Measurements from ENCODE around the gene NANS. TPM values are rescaled to one million over a fixed set of nuclear protein-coding genes. Genes with fewer than 3 reads are reported as not detected.

Gene NANS
- total and polyA plus RNA-seq, 2 of the 13 experiments (the other 11 are each of a cell fraction or from before 2014, with no cell fraction given), result 86.9 to 203 TPM

DNA sequence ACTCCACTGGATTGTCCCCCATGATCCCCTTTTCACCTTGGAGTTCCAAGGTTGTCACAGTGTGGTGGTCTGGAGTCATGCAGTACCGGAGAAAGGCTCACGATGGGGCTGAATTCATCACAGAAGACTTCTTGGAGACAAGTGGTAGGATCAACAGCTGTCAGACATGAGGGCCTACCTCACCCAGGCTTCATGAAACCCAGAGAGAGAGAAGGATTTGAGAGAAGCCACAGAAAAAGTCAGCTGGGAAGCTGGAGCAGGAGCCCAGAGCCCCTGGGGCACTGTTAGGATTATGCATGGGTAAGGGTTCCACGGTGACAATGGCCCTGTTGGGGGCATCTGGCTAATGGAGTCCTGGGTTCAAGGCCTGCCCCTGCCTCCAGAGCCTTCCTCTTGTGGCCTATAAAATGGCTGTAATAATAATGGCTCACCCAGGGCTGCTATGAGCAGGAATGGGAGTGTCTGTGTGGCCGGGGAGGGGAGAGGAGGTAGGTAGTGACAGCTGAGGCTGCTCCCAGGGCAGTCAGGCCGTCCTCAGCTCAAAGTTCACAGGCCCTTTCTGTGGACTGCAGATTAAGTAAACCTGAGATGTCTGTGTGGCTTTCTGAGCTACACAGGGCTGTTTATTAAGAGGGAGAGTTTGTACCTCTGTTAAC, 61.6 kb downstream of the NANS start (continued):
- TF ChIP-seq ZNF567 (CRISPR knock-in tag; IDR thresholded peaks at IDR 0.05; ENCODE audit: borderline replicate concordance), result no peak
- TF ChIP-seq IRF2 (CRISPR knock-in tag; IDR thresholded peaks at IDR 0.05), result no peak
- no peak for TF ChIP-seq ZNF580 (CRISPR knock-in tag; IDR thresholded peaks at IDR 0.05; ENCODE audit: borderline replicate concordance, low read depth)
- TF ChIP-seq, protein P1, sequence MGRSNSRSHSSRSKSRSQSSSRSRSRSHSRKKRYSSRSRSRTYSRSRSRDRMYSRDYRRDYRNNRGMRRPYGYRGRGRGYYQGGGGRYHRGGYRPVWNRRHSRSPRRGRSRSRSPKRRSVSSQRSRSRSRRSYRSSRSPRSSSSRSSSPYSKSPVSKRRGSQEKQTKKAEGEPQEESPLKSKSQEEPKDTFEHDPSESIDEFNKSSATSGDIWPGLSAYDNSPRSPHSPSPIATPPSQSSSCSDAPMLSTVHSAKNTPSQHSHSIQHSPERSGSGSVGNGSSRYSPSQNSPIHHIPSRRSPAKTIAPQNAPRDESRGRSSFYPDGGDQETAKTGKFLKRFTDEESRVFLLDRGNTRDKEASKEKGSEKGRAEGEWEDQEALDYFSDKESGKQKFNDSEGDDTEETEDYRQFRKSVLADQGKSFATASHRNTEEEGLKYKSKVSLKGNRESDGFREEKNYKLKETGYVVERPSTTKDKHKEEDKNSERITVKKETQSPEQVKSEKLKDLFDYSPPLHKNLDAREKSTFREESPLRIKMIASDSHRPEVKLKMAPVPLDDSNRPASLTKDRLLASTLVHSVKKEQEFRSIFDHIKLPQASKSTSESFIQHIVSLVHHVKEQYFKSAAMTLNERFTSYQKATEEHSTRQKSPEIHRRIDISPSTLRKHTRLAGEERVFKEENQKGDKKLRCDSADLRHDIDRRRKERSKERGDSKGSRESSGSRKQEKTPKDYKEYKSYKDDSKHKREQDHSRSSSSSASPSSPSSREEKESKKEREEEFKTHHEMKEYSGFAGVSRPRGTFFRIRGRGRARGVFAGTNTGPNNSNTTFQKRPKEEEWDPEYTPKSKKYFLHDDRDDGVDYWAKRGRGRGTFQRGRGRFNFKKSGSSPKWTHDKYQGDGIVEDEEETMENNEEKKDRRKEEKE (IDR thresholded peaks at IDR 0.05), result no peak
- TF ChIP-seq, protein P2, sequence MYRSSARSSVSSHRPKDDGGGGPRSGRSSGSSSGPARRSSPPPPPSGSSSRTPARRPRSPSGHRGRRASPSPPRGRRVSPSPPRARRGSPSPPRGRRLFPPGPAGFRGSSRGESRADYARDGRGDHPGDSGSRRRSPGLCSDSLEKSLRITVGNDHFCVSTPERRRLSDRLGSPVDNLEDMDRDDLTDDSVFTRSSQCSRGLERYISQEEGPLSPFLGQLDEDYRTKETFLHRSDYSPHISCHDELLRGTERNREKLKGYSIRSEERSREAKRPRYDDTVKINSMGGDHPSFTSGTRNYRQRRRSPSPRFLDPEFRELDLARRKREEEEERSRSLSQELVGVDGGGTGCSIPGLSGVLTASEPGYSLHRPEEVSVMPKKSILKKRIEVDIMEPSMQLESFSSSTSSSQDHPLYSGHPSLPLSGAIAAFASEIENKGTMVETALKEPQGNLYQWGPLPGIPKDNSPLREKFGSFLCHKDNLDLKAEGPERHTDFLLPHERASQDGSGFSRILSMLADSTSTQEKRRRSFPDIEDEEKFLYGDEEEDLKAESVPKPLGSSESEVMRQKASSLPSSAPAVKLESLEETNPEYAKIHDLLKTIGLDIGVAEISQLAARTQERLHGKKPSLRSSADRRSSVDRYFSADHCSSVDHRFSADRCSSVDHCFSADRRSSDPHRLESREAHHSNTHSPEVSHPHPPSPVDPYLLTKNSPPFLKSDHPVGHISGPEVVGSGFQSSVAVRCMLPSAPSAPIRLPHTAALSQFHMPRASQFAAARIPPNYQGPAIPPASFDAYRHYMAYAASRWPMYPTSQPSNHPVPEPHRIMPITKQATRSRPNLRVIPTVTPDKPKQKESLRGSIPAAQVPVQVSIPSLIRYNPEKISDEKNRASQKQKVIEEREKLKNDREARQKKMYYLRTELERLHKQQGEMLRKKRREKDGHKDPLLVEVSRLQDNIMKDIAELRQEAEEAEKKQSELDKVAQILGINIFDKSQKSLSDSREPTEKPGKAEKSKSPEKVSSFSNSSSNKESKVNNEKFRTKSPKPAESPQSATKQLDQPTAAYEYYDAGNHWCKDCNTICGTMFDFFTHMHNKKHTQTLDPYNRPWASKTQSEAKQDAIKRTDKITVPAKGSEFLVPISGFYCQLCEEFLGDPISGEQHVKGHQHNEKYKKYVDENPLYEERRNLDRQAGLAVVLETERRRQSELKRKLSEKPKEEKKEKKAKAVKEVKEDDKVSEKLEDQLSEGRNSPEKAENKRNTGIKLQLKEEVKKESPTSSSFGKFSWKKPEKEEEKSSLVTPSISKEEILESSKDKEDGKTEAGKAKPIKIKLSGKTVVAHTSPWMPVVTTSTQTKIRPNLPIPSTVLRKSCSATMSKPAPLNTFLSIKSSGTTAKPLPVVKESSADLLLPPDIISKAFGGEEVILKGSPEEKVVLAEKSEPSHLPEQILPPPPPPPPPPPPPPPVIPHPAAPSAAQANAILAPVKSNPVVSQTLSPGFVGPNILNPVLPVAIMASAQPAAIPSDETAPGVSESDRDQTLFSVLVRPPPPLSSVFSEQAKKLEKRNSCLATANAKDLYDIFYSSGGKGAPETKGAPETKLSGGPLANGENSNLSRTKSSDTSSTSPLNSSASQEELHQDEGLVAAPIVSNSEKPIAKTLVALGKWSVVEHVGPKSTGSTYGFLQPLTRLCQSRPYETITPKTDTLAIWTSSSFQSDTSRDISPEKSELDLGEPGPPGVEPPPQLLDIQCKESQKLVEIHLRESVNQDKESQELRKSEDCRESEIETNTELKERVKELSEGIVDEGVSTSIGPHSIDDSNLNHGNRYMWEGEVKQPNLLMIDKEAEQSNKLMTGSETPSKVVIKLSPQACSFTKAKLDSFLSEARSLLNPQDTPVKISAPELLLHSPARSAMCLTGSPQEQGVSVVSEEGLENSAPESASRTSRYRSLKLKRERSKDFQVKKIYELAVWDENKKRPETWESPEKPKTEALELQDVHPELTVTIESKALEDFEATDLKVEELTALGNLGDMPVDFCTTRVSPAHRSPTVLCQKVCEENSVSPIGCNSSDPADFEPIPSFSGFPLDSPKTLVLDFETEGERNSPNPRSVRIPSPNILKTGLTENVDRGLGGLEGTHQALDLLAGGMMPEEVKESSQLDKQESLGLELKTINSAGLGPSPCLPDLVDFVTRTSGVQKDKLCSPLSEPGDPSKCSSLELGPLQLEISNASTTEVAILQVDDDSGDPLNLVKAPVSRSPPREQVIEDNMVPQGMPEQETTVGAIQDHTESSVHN (CRISPR knock-in tag; IDR thresholded peaks at IDR 0.05), result no peak
- TF ChIP-seq SCMH1 (CRISPR knock-in tag; IDR thresholded peaks at IDR 0.05; ENCODE audit: borderline replicate concordance), result no peak
- no peak for TF ChIP-seq TCF12 (IDR thresholded peaks at IDR 0.05)
- no peak for TF ChIP-seq TCF12 (CRISPR knock-in tag; IDR thresholded peaks at IDR 0.05)
- TF ChIP-seq ZNF432 (CRISPR knock-in tag; IDR thresholded peaks at IDR 0.05; ENCODE audit: borderline replicate concordance), result no peak
- TF ChIP-seq ISX (CRISPR knock-in tag; conservative IDR thresholded peaks at IDR 0.05), result no peak

Data from HepG2 (cell line).